Fibroblast of lung (primary cell): ENCODE measurements around the gene ZBTB2.

ENCODE experiments used
- CTCF ChIP-seq, 2 donors: IDR thresholded peaks in 1 of 2; conservative IDR thresholded peaks in 1 of 2; 1 replicate in 1 of 2; 2 replicates in 1 of 2; pipeline ENCODE4 v1.5.1; 2011 to 2012; ENCODE audit warnings: low read length in 2 of 2, control low read depth in 1 of 2, inconsistent platforms in 1 of 2, low read depth in 1 of 2, mild to moderate bottlenecking in 1 of 2
- EZH2 ChIP-seq: IDR thresholded peaks from 2 replicates; pipeline ENCODE4 v1.5.1; 2012; ENCODE audit warnings: low read length, control low read depth, mild to moderate bottlenecking; ENCODE audit errors: missing control alignments

GRCh38 chr6:151428093-151428735, 36.9 kb upstream of the ZBTB2 start:
- TF ChIP-seq CTCF (conservative IDR thresholded peaks at IDR 0.05 in 1 of 2, IDR thresholded peaks at IDR 0.05 in 1 of 2; ENCODE audit: low read depth in 1 of 2, low read length in 2 of 2), result no peak
- no peak for TF ChIP-seq EZH2
